Hepatocyte (in vitro differentiated cells): ENCODE data around the gene PLCH2.

Source experiments
- EZH2 ChIP-seq: fragments of 200-600 bp; sonication (generic); IDR thresholded peaks from 2 replicates; pipeline ENCODE4 v1.6.1; 2016; ENCODE audit warnings: antibody characterized with exemption, mild to moderate bottlenecking, borderline replicate concordance
- EZH2phosphoT487 ChIP-seq: fragments of 200-600 bp; sonication (generic); IDR thresholded peaks from one replicate; pipeline ENCODE4 v1.6.1; 2018; ENCODE audit warnings: antibody characterized with exemption, mild to moderate bottlenecking, low read depth, moderate library complexity; ENCODE audit not compliant: unreplicated experiment, severe bottlenecking

DNA sequence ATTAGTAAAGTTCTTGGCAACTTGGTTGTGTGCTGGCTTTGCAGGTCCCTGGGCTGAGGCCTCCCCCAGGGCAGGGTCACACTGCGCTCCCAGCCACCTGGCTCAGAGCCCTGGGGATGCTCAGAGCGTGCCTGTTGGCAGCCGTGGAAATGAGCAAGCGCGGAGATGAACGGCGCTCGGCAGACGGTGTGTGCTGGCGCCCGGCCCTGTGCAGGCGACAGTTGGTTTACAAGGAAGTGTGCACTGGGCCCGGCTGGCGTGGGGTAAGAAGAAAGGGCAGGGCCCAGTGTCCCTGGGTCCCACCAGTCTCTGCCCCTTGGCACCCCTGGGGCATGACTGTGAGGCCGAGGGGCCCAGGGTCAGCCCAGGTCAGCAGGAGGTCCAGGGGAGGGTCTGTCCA, 38.1 kb upstream of the PLCH2 start:
- TF ChIP-seq EZH2phosphoT487 (no peak), EZH2 (no peak)
